Activated naive CD4-positive, alpha-beta T cell (primary cell): ENCODE results near the gene ANKS1B.
"Not testable (repeated sequence)": the region's sequence is repeated elsewhere in the genome, so short reads cannot be mapped to it uniquely, and the experiment has no call there.

Experiments used
- DNase-seq, 4 experiments: peaks; one replicate each; lab custom pipeline; 2025; lab: John Stamatoyannopoulos, UW

ANKS1B gene

GRCh38 chr12:99056186-99056585, 928.5 kb downstream of the ANKS1B start:
- no peak for DNase-seq

- DNase-seq = no peak
Observed at GRCh38 chr12:99055299-99055698, 929.4 kb downstream of the ANKS1B start.

- DNase-seq = no peak
Observed at GRCh38 chr12:99054601-99055128, 930.1 kb downstream of the ANKS1B start.

- DNase-seq = no peak
Observed at GRCh38 chr12:99053616-99054362, 930.9 kb downstream of the ANKS1B start.

GRCh38 chr12:99049774-99050173, 935.0 kb downstream of the ANKS1B start:
- no peak for DNase-seq

- no peak for DNase-seq
Observed at GRCh38 chr12:99045158-99045557, 939.6 kb downstream of the ANKS1B start.

GRCh38 chr12:99043319-99043914, 941.3 kb downstream of the ANKS1B start:
- no peak for DNase-seq

GRCh38 chr12:99042226-99042625, 942.5 kb downstream of the ANKS1B start:
- DNase-seq = no peak

- DNase-seq = no peak
Observed at GRCh38 chr12:99039367-99040120, 945.2 kb downstream of the ANKS1B start.

- no peak for DNase-seq
Observed at GRCh38 chr12:99036566-99036965, 948.2 kb downstream of the ANKS1B start.

- no peak for DNase-seq
Observed at GRCh38 chr12:99035803-99036202, 948.9 kb downstream of the ANKS1B start.

GRCh38 chr12:99034201-99034600, 950.5 kb downstream of the ANKS1B start:
- DNase-seq = not testable (repeated sequence)

GRCh38 chr12:99029511-99030271, 955.0 kb downstream of the ANKS1B start:
- no peak for DNase-seq

- no peak for DNase-seq
Observed at GRCh38 chr12:99027461-99027860, 957.3 kb downstream of the ANKS1B start.

GRCh38 chr12:99027055-99027393, 957.7 kb downstream of the ANKS1B start:
- no peak for DNase-seq

- DNase-seq = no peak
Observed at GRCh38 chr12:99026332-99027054, 958.2 kb downstream of the ANKS1B start.

- DNase-seq = no peak
Observed at GRCh38 chr12:99024870-99025269, 959.9 kb downstream of the ANKS1B start.

- DNase-seq = no peak
Observed at GRCh38 chr12:99024191-99024590, 960.5 kb downstream of the ANKS1B start.

- no peak for DNase-seq
Observed at GRCh38 chr12:99020871-99021270, 963.9 kb downstream of the ANKS1B start.

GRCh38 chr12:99019798-99020197, 964.9 kb downstream of the ANKS1B start:
- DNase-seq = no peak

GRCh38 chr12:99017971-99018370, 966.8 kb downstream of the ANKS1B start:
- no peak for DNase-seq
